Gastroesophageal sphincter (tissue), 4 donors: ENCODE data around the gene MRFAP1. TPM values are rescaled to one million over a fixed set of nuclear protein-coding genes. Genes with fewer than 3 reads are reported as not detected.
"Not testable (repeated sequence)": the region's sequence is repeated elsewhere in the genome, so short reads cannot be mapped to it uniquely, and the experiment has no call there.

ENCODE experiments used
- ATAC-seq: fragments of 150-250 bp; one replicate; pipeline ENCODE4 v1.9.1; 2016; ENCODE audit warnings: mild to moderate bottlenecking, moderate library complexity
- H3K27ac ChIP-seq, 4 donors: fragments of 200-600 bp; sonication (generic) in 3 of 4; 1 replicate in 3 of 4; 2 replicates in 1 of 4; pipeline ENCODE4 v1.5.1; 2016 to 2019
- H3K27me3 ChIP-seq: fragments of 200-600 bp; sonication (generic); one replicate; pipeline ENCODE4 v1.5.1; 2019
- H3K36me3 ChIP-seq, 2 donors: fragments of 200-600 bp; sonication (generic); one replicate each; pipeline ENCODE4 v1.5.1; 2019; ENCODE audit warnings: control low read depth in 1 of 2
- H3K4me1 ChIP-seq, 3 donors: fragments of 200-600 bp; sonication (generic); 1 replicate in 2 of 3; 2 replicates in 1 of 3; pipeline ENCODE4 v1.5.1; 2016 to 2019; ENCODE audit warnings: control low read depth in 2 of 3
- H3K4me3 ChIP-seq, 2 donors: fragments of 200-600 bp; sonication (generic); one replicate each; pipeline ENCODE4 v1.5.1; 2019; ENCODE audit warnings: mild to moderate bottlenecking in 1 of 2, moderate library complexity in 1 of 2
- H3K9me3 ChIP-seq, 3 donors: fragments of 200-600 bp; sonication (generic); one replicate each; pipeline ENCODE4 v1.5.1; 2017 to 2019; ENCODE audit warnings: control low read depth in 2 of 3
- EP300 ChIP-seq: sonication (generic); formaldehyde crosslinking; IDR thresholded peaks from one replicate; pipeline ENCODE4 v1.6.1; 2017; ENCODE audit warnings: antibody characterized with exemption, mild to moderate bottlenecking
- POLR2A ChIP-seq, 2 donors: fragments of 450-650 bp; IDR thresholded peaks; one replicate each; pipeline ENCODE4 v1.6.1; 2017; ENCODE audit warnings: antibody characterized with exemption in 2 of 2, mild to moderate bottlenecking in 2 of 2, moderate library complexity in 1 of 2
- POLR2AphosphoS5 ChIP-seq: sonication (generic); formaldehyde crosslinking; IDR thresholded peaks from one replicate; pipeline ENCODE4 v1.6.1; 2017; ENCODE audit warnings: antibody characterized with exemption
- WGBS, 2 donors: methylation state at CpG; one replicate each; pipeline ENCODE4 v1.1.5; 2018; ENCODE audit warnings: low coverage in 1 of 2; 5-methylcytosine and 5-hydroxymethylcytosine counted together
- total RNA-seq, 4 donors: library from RNA; depleted of rRNA; stranded (reverse); fragments of >200 nt; gene quantifications; one replicate each; pipeline ENCODE4 v1.1.0, GENCODE V29; 2016
- TF ChIP-seq, protein P1 (sequence below), 4 experiments: fragments of 200-600 bp in 2 of 4; fragments of 450-650 bp in 2 of 4; sonication (generic) in 1 of 4; IDR thresholded peaks; one replicate each; pipeline ENCODE4 v1.5.1; 2017 to 2019; ENCODE audit warnings: antibody characterized with exemption in 4 of 4, mild to moderate bottlenecking in 2 of 4, moderate library complexity in 2 of 4

The MRFAP1 gene
- total RNA-seq, 4 donors from 2014 or later: 202 to 358 (median 277) TPM

- TF ChIP-seq POLR2AphosphoS5 (no peak), POLR2A (IDR thresholded peaks at IDR 0.05) (no peak), EP300 (no peak)
- TF ChIP-seq, protein P1, sequence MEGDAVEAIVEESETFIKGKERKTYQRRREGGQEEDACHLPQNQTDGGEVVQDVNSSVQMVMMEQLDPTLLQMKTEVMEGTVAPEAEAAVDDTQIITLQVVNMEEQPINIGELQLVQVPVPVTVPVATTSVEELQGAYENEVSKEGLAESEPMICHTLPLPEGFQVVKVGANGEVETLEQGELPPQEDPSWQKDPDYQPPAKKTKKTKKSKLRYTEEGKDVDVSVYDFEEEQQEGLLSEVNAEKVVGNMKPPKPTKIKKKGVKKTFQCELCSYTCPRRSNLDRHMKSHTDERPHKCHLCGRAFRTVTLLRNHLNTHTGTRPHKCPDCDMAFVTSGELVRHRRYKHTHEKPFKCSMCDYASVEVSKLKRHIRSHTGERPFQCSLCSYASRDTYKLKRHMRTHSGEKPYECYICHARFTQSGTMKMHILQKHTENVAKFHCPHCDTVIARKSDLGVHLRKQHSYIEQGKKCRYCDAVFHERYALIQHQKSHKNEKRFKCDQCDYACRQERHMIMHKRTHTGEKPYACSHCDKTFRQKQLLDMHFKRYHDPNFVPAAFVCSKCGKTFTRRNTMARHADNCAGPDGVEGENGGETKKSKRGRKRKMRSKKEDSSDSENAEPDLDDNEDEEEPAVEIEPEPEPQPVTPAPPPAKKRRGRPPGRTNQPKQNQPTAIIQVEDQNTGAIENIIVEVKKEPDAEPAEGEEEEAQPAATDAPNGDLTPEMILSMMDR (IDR thresholded peaks at IDR 0.05): no peak
- H3K27ac ChIP-seq: no peak overlapping the region
- peaks cover 0 to 8% of the 10 kb centered on the region in 2 donors for H3K36me3 ChIP-seq
- H3K4me1 ChIP-seq: no peaks in the 10 kb centered on the region
- no peaks in the 10 kb centered on the region for H3K9me3 ChIP-seq
- H3K4me3 ChIP-seq: no peak overlapping the region
- WGBS, 2 donors: 84 to 86% methylated on average over 5 to 8 of the region's 11 CpGs
- ATAC-seq: no peak
- no peaks in the 10 kb centered on the region for H3K27me3 ChIP-seq
Measured at GRCh38 chr4:6626066-6626465, 14.4 kb upstream of the MRFAP1 start.

DNA sequence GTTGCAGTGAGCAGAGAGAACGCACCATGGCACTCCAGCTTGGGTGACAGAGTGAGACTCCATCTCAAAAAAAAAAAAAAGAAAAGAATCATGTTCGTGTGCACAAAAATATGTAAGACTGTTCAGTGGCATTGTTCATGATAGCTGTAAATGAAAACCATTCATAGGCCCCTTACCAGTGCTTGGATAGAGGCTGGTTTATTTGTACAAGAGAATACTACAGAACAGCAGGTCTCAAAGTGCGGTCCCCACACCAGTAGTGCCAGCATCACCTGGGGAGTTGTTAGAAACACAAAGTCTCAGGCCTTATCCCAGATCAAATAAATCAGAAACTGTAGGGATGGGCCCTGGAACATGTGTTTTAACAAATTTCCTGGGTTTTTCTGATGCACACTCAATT, 12.7 kb upstream of the MRFAP1 start:
- 77 to 88% methylated on average over 3 of the region's 3 CpGs for WGBS, 2 donors
- H3K4me1 ChIP-seq: no peaks in the 10 kb centered on the region
- no peaks in the 10 kb centered on the region for H3K36me3 ChIP-seq
- H3K9me3 ChIP-seq: no peaks in the 10 kb centered on the region
- no peaks in the 10 kb centered on the region for H3K27me3 ChIP-seq
- H3K27ac ChIP-seq: no peak overlapping the region
- no peak overlapping the region for H3K4me3 ChIP-seq
- no peak for ATAC-seq
- TF ChIP-seq POLR2A (IDR thresholded peaks at IDR 0.05) (no peak), EP300 (no peak), POLR2AphosphoS5 (no peak)
- TF ChIP-seq, protein P1 (IDR thresholded peaks at IDR 0.05): no peak

DNA sequence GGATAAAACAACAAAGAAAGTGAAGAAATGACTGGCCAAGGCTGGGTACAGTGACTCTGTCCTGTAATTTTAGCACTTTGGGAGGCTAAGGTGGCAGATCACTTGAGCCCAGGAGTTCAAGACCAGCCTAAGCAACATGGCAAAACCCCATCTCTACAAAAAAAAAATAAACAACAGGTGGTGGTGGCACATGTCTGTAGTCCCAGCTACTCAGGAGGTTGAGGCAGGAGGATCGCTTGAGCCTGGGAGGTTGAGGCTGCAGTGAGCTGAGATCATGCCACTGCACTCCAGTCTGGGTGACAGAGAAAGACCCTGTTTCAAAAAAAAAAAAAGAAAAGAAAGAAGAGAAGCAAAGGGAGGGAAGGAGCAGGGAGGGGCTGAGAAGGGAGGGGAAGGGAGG, 12.0 kb upstream of the MRFAP1 start:
- H3K27me3 ChIP-seq, H3K27ac ChIP-seq, H3K4me1 ChIP-seq, ATAC-seq, H3K36me3 ChIP-seq, H3K4me3 ChIP-seq, H3K9me3 ChIP-seq: not testable (repeated sequence)
- WGBS, 2 donors: 100% methylated on average over 1 of the region's 1 CpG; no CpG with 5 or more reads in 1 of the 2 donors

GRCh38 chr4:6632125-6632524, 8.4 kb upstream of the MRFAP1 start:
- Histone ChIP-seq H3K27me3 (no peaks in the 10 kb centered on the region), H3K4me1 (no peaks in the 10 kb centered on the region), H3K27ac (no peak overlapping the region), H3K9me3 (no peaks in the 10 kb centered on the region), H3K36me3 (no peaks in the 10 kb centered on the region), H3K4me3 (no peak overlapping the region)
- ATAC-seq: no peak
- TF ChIP-seq POLR2A (IDR thresholded peaks at IDR 0.05) (no peak), POLR2AphosphoS5 (no peak), EP300 (no peak)
- TF ChIP-seq, protein P1 (IDR thresholded peaks at IDR 0.05): no peak
- WGBS, 2 donors: 83 to 100% methylated on average over 1 of the region's 4 CpGs

DNA sequence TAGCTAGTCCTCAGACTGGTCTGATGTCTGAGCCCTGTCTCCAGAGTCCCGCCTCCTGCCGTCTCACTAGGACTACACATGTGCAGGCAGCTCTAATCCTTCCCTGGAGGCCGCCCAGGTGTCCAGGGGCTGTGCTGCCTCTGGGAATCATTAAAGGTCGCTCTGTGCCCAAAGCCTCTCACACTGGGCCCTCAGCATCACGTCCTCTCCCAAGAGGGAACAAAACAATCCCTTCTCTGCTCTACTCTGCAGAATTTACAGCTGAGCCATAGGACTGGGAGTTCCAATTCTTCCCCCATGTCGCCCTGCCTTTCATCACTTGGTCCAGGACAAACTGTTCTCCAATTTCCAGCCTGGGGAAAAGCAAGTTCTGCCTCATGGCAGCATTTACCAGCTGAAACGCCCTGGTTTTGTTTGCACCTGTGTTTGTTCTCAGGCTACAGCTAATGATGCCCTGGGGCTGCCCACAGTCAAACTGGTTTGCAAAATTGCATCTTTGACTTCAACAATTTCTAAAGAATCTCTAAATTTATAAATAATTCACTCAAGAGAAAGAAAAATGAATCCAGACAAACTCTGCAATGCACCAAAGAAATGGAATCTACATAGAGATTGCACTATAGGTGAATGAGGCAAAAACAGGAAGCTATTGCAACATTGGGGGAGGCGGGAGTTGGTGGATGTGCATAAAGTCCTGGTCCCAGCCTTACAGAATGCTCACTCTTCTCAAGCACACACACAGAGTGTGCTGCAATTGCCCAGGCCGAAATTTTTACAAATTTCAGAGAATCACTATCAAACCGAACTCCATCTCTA, 7.2 kb upstream of the MRFAP1 start:
- 69 to 78% methylated on average over 4 to 8 of the region's 10 CpGs for WGBS, 2 donors

GRCh38 chr4:6634746-6635145, 5.7 kb upstream of the MRFAP1 start:
- Histone ChIP-seq H3K4me3 (no peak overlapping the region), H3K27me3 (no peaks in the 10 kb centered on the region), H3K27ac (no peak overlapping the region), H3K36me3 (no peaks in the 10 kb centered on the region), H3K9me3 (no peaks in the 10 kb centered on the region), H3K4me1 (peaks cover 0 to 9% (median 3%) of the 10 kb centered on the region in 3 donors)
- TF ChIP-seq, protein P1 (IDR thresholded peaks at IDR 0.05): no peak
- TF ChIP-seq POLR2AphosphoS5: no peak
- TF ChIP-seq POLR2A (IDR thresholded peaks at IDR 0.05): no peak
- no peak for TF ChIP-seq EP300
- 92 to 100% methylated on average over 1 to 9 of the region's 9 CpGs for WGBS, 2 donors
- ATAC-seq: no peak

More for the DNA sequence above, 7.2 kb upstream of the MRFAP1 start:
- ATAC-seq: no peak
- H3K27ac ChIP-seq: no peak overlapping the region
- H3K9me3 ChIP-seq: no peaks in the 10 kb centered on the region
- H3K27me3 ChIP-seq: no peaks in the 10 kb centered on the region
- H3K36me3 ChIP-seq: no peaks in the 10 kb centered on the region
- peak; percentile 33 for TF ChIP-seq POLR2AphosphoS5
- TF ChIP-seq POLR2A (IDR thresholded peaks at IDR 0.05): no peak
- no peaks in the 10 kb centered on the region for H3K4me1 ChIP-seq
- H3K4me3 ChIP-seq: no peak overlapping the region
